GM23338 (cell line): ENCODE results near the gene GIPC1. TPM values are rescaled to one million over a fixed set of nuclear protein-coding genes. Genes with fewer than 3 reads are reported as not detected.
"Not testable (repeated sequence)": the region's sequence is repeated elsewhere in the genome, so short reads cannot be mapped to it uniquely, and the experiment has no call there.

Experiments used
- ATAC-seq: fragments of 200-7000 bp; cut with Tn5 transposase; 3 replicates; pipeline ENCODE4 v1.9.1; 2020
- DNase-seq: peaks from one replicate; pipeline ENCODE4 v3.0.0-alpha.2; 2015; ENCODE audit warnings: low spot score
- H2AFZ ChIP-seq: fragments of 200-600 bp; sonication (generic); 2 replicates; pipeline ENCODE4 v1.8.0; 2016; ENCODE audit warnings: antibody characterized with exemption, mild to moderate bottlenecking, moderate library complexity
- H3F3A ChIP-seq: fragments of 200-600 bp; sonication (generic); replicated peaks from 2 replicates; pipeline ENCODE4 v1.8.0; 2017; ENCODE audit warnings: antibody characterized with exemption, mixed run types, low read depth
- H3K27ac ChIP-seq: fragments of 200-600 bp; sonication (generic); 2 replicates; pipeline ENCODE4 v1.6.1; 2016; ENCODE audit warnings: low read depth
- H3K27me3 ChIP-seq: fragments of 200-600 bp; sonication (generic); 2 replicates; pipeline ENCODE4 v1.8.0; 2016; ENCODE audit warnings: mild to moderate bottlenecking, mixed run types, moderate library complexity; ENCODE audit not compliant: insufficient read depth
- H3K36me3 ChIP-seq: fragments of 200-600 bp; sonication (generic); 2 replicates; pipeline ENCODE4 v1.8.0; 2016; ENCODE audit warnings: mild to moderate bottlenecking; ENCODE audit not compliant: insufficient read depth
- H3K4me1 ChIP-seq: fragments of 200-600 bp; sonication (generic); 2 replicates; pipeline ENCODE4 v1.8.0; 2016; ENCODE audit warnings: mild to moderate bottlenecking, moderate library complexity; ENCODE audit not compliant: insufficient read depth
- H3K4me2 ChIP-seq: fragments of 200-600 bp; sonication (generic); 2 replicates; pipeline ENCODE4 v1.7.1; 2017; ENCODE audit warnings: mixed run types
- H3K4me3 ChIP-seq: fragments of 200-600 bp; sonication (generic); 2 replicates; pipeline ENCODE4 v1.6.1; 2016; ENCODE audit warnings: mixed run types
- H3K79me2 ChIP-seq: fragments of 200-600 bp; sonication (generic); replicated peaks from 2 replicates; pipeline ENCODE4 v1.8.0; 2017; ENCODE audit warnings: mild to moderate bottlenecking; ENCODE audit not compliant: insufficient read depth
- H3K9me2 ChIP-seq: fragments of 200-600 bp; sonication (generic); 2 replicates; pipeline ENCODE4 v1.8.0; 2017; ENCODE audit not compliant: insufficient read depth
- H4K20me1 ChIP-seq: fragments of 200-600 bp; sonication (generic); replicated peaks from 2 replicates; pipeline ENCODE4 v1.8.0; 2017; ENCODE audit warnings: mild to moderate bottlenecking; ENCODE audit not compliant: insufficient read depth
- H3K27ac Mint-ChIP-seq: 2 replicates; pipeline ENCODE4 v1.8.0; 2020; ENCODE audit warnings: inconsistent platforms, mild to moderate bottlenecking, moderate library complexity, mixed read lengths
- H3K27me3 Mint-ChIP-seq: 3 replicates; pipeline ENCODE4 v1.8.0; 2022; ENCODE audit warnings: low read depth, mild to moderate bottlenecking, moderate library complexity, mixed read lengths, inconsistent platforms; ENCODE audit not compliant: insufficient read depth, poor library complexity
- H3K36me3 Mint-ChIP-seq: 3 replicates; pipeline ENCODE4 v1.8.0; 2021; ENCODE audit warnings: low read depth, mild to moderate bottlenecking, inconsistent platforms, moderate library complexity, mixed read lengths
- H3K4me1 Mint-ChIP-seq: 3 replicates; pipeline ENCODE4 v1.8.0; 2020; ENCODE audit warnings: mild to moderate bottlenecking, inconsistent platforms, mixed read lengths
- H3K4me3 Mint-ChIP-seq: 3 replicates; pipeline ENCODE4 v1.8.0; 2021; ENCODE audit warnings: moderate library complexity, mild to moderate bottlenecking, inconsistent platforms, mixed read lengths
- H3K9me3 Mint-ChIP-seq: 3 replicates; pipeline ENCODE4 v1.8.0; 2020; ENCODE audit warnings: moderate library complexity, mild to moderate bottlenecking, inconsistent platforms, mixed read lengths
- CREB1 ChIP-seq: fragments of 250-450 bp; sonication (Bioruptor Pico); IDR thresholded peaks from 2 replicates; pipeline ENCODE4 v1.5.0; 2020; ENCODE audit warnings: low read depth, mild to moderate bottlenecking, moderate library complexity
- EZH2phosphoT487 ChIP-seq: fragments of 200-600 bp; sonication (generic); IDR thresholded peaks from one replicate; pipeline ENCODE4 v1.8.1; 2018; ENCODE audit warnings: antibody characterized with exemption; ENCODE audit not compliant: unreplicated experiment
- POLR2AphosphoS5 ChIP-seq: IDR thresholded peaks from 2 replicates; pipeline ENCODE4 v1.6.1; 2016; ENCODE audit warnings: antibody characterized with exemption, low read depth
- STAT1 ChIP-seq: IDR thresholded peaks from one replicate; pipeline ENCODE4 v1.6.1; 2016; ENCODE audit warnings: antibody characterized with exemption; ENCODE audit not compliant: unreplicated experiment
- polyA plus RNA-seq: library from polyadenylated mRNA; unstranded; fragments of >200 nt; fragmentation: Nextera tagmentation; extraction: Ambion mirVana; gene quantifications from 2 replicates; pipeline ENCODE4 v1.2.1, GENCODE V29; 2016
- total RNA-seq: library from RNA; depleted of rRNA; stranded (reverse); fragments of >200 nt; shearing (Covaris generic); gene quantifications from 2 replicates; pipeline ENCODE4 v1.2.3, GENCODE V29; 2014
- TF ChIP-seq, protein P1 (sequence below), 2 experiments: fragments of 200-600 bp in 1 of 2; sonication (generic) in 1 of 2; conservative IDR thresholded peaks; 2 replicates each; pipeline versions ENCODE4 v1.5.1 to v1.6.1; 2016 to 2017; ENCODE audit warnings: antibody characterized with exemption in 2 of 2, low read depth in 2 of 2, mild to moderate bottlenecking in 2 of 2, moderate library complexity in 1 of 2
- TF ChIP-seq, protein P2 (sequence below): IDR thresholded peaks from 2 replicates; pipeline ENCODE4 v1.6.1; 2016; ENCODE audit warnings: antibody characterized with exemption
- TF ChIP-seq, protein P3 (sequence below): IDR thresholded peaks from one replicate; pipeline ENCODE4 v1.6.1; 2018; ENCODE audit warnings: antibody characterized with exemption; ENCODE audit not compliant: unreplicated experiment

GIPC1 gene
- total and polyA plus RNA-seq, 2 experiments from 2014 or later: 51.6 to 106 TPM

- no peak overlapping the region for H3K27ac ChIP-seq
- H3K4me1 Mint-ChIP-seq: peaks cover 13% of the 10 kb centered on the region
- H3K4me3 ChIP-seq: no peak overlapping the region
- H3K36me3 Mint-ChIP-seq: no peaks in the 10 kb centered on the region
- H3K27me3 Mint-ChIP-seq: peaks cover 11% of the 10 kb centered on the region
- no peaks in the 10 kb centered on the region for H3K27me3 ChIP-seq
- H3K4me1 ChIP-seq: peaks cover 7% of the 10 kb centered on the region; the same call in 1 of the 2 replicates
- TF ChIP-seq, protein P1, sequence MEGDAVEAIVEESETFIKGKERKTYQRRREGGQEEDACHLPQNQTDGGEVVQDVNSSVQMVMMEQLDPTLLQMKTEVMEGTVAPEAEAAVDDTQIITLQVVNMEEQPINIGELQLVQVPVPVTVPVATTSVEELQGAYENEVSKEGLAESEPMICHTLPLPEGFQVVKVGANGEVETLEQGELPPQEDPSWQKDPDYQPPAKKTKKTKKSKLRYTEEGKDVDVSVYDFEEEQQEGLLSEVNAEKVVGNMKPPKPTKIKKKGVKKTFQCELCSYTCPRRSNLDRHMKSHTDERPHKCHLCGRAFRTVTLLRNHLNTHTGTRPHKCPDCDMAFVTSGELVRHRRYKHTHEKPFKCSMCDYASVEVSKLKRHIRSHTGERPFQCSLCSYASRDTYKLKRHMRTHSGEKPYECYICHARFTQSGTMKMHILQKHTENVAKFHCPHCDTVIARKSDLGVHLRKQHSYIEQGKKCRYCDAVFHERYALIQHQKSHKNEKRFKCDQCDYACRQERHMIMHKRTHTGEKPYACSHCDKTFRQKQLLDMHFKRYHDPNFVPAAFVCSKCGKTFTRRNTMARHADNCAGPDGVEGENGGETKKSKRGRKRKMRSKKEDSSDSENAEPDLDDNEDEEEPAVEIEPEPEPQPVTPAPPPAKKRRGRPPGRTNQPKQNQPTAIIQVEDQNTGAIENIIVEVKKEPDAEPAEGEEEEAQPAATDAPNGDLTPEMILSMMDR (conservative IDR thresholded peaks at IDR 0.05; ENCODE audit: low read depth in 2 of 2): peak; percentile 89 to 91
- TF ChIP-seq CREB1 (CRISPR knock-in tag) (0 out of 2 replicates have a peak, but pooled peaks have one; percentile 31), STAT1 (no peak), POLR2AphosphoS5 (no peak)
- TF ChIP-seq, protein P2, sequence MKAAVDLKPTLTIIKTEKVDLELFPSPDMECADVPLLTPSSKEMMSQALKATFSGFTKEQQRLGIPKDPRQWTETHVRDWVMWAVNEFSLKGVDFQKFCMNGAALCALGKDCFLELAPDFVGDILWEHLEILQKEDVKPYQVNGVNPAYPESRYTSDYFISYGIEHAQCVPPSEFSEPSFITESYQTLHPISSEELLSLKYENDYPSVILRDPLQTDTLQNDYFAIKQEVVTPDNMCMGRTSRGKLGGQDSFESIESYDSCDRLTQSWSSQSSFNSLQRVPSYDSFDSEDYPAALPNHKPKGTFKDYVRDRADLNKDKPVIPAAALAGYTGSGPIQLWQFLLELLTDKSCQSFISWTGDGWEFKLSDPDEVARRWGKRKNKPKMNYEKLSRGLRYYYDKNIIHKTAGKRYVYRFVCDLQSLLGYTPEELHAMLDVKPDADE: no peak
- peak overlapping the region; percentile 94 for H2AFZ ChIP-seq
- DNase-seq (peak; percentile 89), ATAC-seq (peak; percentile 97)
- H3K9me3 Mint-ChIP-seq: no peaks in the 10 kb centered on the region
- H3K36me3 ChIP-seq: no peaks in the 10 kb centered on the region
- H3F3A ChIP-seq: 0 out of 2 replicates have a peak, but pooled peaks cover 3% of the 10 kb centered on the region
- no peak overlapping the region for H3K4me2 ChIP-seq
- H3K4me3 Mint-ChIP-seq: peak overlapping the region; percentile 31; the same call in 1 of the 3 replicates
- no peaks in the 10 kb centered on the region for H4K20me1 ChIP-seq
- no peaks in the 10 kb centered on the region for H3K79me2 ChIP-seq
- no peaks in the 10 kb centered on the region for H3K9me2 ChIP-seq
- peak overlapping the region; percentile 82 for H3K27ac Mint-ChIP-seq
These were observed 9.7 kb upstream of the GIPC1 start for GRCh38 chr19:14505488-14506239.

DNA sequence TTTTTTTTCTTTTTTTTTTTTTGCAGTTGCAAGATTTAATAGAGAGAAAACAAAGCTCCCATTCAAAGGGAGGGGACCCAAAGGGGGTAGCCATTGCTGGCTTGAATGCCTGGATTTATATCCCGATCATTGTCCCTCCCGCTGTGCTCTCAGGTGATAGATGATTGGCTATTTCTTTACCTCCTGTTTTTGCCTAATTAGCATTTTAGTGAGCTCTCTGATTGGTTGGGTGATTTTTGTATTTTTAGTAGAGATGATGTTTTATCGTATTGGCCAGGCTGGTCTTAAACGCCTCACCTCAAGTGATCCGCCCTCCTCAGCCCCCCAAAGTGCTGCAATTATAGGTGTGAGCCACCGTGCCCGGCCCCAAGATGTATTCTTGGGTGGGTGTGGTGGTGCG lies 8.6 kb upstream of the GIPC1 start:
- H3K27me3 Mint-ChIP-seq: peaks cover 14% of the 10 kb centered on the region
- not testable (repeated sequence) for H3K9me3 Mint-ChIP-seq, H2AFZ ChIP-seq, H3K27me3 ChIP-seq, H3K27ac ChIP-seq, H3K27ac Mint-ChIP-seq, H3K79me2 ChIP-seq, H3K4me3 ChIP-seq, H3K36me3 ChIP-seq, H3K4me1 ChIP-seq, DNase-seq, H3F3A ChIP-seq, H3K36me3 Mint-ChIP-seq, H3K4me3 Mint-ChIP-seq, ATAC-seq, H3K9me2 ChIP-seq, H3K4me2 ChIP-seq, H4K20me1 ChIP-seq
- peaks cover 11% of the 10 kb centered on the region for H3K4me1 Mint-ChIP-seq

DNA sequence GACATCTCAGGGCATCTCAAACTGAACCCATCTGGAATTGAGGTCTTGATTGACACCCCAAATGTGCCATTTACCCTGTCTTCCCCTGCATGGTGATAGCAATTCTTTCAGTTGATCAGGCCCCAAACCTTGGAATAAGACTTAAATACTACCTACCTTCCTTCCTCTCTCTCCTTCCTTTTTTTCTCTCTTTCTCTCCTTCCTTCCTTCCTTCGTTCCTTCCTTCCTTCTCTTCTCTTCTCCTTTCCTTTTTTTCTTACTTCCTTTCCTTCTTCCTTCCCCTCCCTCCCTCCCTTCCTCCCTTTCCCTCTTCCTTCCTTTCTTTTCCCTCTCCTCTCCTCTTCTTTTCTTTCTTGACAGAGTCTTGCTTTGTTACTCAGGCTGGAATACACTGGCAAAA lies 7.4 kb upstream of the GIPC1 start:
- no peak for ATAC-seq
- 0 out of 2 replicates have a peak, but pooled peaks cover 3% of the 10 kb centered on the region for H3F3A ChIP-seq
- Mint-ChIP-seq H3K4me3 (no peak overlapping the region), H3K27me3 (peaks cover 14% of the 10 kb centered on the region), H3K4me1 (peaks cover 11% of the 10 kb centered on the region), H3K27ac (no peak overlapping the region), H3K9me3 (no peaks in the 10 kb centered on the region), H3K36me3 (no peaks in the 10 kb centered on the region)
- no peaks in the 10 kb centered on the region for H3K36me3 ChIP-seq
- no peaks in the 10 kb centered on the region for H4K20me1 ChIP-seq
- no peak overlapping the region for H3K4me2 ChIP-seq
- no peak for DNase-seq
- no peak overlapping the region for H3K4me3 ChIP-seq
- H3K79me2 ChIP-seq: no peaks in the 10 kb centered on the region
- no peaks in the 10 kb centered on the region for H3K27me3 ChIP-seq
- peaks cover 7% of the 10 kb centered on the region; the same call in 1 of the 2 replicates for H3K4me1 ChIP-seq
- H3K27ac ChIP-seq: no peak overlapping the region
- no peak overlapping the region for H2AFZ ChIP-seq
- no peaks in the 10 kb centered on the region for H3K9me2 ChIP-seq
- TF ChIP-seq, protein P3, sequence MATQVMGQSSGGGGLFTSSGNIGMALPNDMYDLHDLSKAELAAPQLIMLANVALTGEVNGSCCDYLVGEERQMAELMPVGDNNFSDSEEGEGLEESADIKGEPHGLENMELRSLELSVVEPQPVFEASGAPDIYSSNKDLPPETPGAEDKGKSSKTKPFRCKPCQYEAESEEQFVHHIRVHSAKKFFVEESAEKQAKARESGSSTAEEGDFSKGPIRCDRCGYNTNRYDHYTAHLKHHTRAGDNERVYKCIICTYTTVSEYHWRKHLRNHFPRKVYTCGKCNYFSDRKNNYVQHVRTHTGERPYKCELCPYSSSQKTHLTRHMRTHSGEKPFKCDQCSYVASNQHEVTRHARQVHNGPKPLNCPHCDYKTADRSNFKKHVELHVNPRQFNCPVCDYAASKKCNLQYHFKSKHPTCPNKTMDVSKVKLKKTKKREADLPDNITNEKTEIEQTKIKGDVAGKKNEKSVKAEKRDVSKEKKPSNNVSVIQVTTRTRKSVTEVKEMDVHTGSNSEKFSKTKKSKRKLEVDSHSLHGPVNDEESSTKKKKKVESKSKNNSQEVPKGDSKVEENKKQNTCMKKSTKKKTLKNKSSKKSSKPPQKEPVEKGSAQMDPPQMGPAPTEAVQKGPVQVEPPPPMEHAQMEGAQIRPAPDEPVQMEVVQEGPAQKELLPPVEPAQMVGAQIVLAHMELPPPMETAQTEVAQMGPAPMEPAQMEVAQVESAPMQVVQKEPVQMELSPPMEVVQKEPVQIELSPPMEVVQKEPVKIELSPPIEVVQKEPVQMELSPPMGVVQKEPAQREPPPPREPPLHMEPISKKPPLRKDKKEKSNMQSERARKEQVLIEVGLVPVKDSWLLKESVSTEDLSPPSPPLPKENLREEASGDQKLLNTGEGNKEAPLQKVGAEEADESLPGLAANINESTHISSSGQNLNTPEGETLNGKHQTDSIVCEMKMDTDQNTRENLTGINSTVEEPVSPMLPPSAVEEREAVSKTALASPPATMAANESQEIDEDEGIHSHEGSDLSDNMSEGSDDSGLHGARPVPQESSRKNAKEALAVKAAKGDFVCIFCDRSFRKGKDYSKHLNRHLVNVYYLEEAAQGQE: no peak
- no peak for TF ChIP-seq STAT1
- TF ChIP-seq EZH2phosphoT487: no peak
- TF ChIP-seq, protein P1 (conservative IDR thresholded peaks at IDR 0.05; ENCODE audit: low read depth in 2 of 2): no peak
